ENCODE data around the gene PSMA2.

GRCh38 chr7:42934291-42934690, 2.3 kb upstream of the PSMA2 start:
- TF ChIP-seq, protein P1, sequence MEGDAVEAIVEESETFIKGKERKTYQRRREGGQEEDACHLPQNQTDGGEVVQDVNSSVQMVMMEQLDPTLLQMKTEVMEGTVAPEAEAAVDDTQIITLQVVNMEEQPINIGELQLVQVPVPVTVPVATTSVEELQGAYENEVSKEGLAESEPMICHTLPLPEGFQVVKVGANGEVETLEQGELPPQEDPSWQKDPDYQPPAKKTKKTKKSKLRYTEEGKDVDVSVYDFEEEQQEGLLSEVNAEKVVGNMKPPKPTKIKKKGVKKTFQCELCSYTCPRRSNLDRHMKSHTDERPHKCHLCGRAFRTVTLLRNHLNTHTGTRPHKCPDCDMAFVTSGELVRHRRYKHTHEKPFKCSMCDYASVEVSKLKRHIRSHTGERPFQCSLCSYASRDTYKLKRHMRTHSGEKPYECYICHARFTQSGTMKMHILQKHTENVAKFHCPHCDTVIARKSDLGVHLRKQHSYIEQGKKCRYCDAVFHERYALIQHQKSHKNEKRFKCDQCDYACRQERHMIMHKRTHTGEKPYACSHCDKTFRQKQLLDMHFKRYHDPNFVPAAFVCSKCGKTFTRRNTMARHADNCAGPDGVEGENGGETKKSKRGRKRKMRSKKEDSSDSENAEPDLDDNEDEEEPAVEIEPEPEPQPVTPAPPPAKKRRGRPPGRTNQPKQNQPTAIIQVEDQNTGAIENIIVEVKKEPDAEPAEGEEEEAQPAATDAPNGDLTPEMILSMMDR (IDR thresholded peaks at IDR 0.05) = no peak
- no peak for TF ChIP-seq POLR2A (IDR thresholded peaks at IDR 0.05)
